Measurements from ENCODE around the gene SKP1.

The SKP1 gene

GRCh38 chr5:134130239-134130945 lies 46.4 kb downstream of the SKP1 start:
- DNase-seq (ENCODE audit: low read depth, low spot score): no peak

GRCh38 chr5:134129411-134130238 lies 47.1 kb downstream of the SKP1 start:
- DNase-seq (ENCODE audit: low read depth, low spot score): no peak

DNA sequence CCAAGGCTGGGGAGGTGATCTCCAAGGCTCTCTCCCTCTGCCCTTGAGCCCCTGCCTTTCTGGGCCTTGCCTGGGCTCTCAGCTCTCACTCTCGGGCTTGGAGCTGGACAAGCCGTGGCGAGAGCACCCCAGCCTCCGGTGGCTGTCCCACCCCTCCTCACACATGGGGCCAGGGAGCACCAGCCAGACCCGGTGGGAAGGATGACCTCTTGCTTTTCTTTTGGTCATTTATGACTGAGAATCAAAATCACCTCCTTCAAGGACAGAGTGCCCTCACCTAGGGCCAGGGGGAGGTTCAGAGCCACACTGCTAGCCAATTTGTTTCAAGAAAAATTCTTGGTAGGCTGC lies 48.1 kb downstream of the SKP1 start:
- no peak for DNase-seq (ENCODE audit: low read depth, low spot score)

- DNase-seq (ENCODE audit: low read depth, low spot score): no peak
Observed at GRCh38 chr5:134127988-134128647, 48.6 kb downstream of the SKP1 start.

DNA sequence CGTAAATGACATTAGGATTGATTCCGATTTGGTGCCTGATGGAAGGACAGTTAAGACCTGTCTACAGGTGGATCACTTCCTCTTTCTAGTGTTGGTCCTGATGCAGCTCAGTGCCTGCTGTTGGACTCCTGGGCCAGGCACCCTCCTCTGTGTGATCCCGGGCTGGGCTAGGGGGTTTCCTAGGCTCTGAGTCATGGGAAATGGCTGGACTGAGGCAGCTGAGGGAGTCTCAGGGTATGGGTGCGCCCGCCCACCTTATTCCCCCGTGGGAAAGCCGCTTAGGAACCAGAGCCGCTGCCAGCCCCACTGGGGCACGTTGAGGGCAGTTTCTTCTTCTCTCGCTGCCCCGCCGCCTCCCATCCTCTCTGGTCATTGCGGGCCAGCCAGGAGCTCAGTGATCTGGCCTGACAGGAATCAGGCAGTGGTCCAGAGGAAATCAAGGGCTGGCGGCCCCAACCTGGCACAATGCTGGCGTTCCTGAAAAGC lies 49.3 kb downstream of the SKP1 start:
- no peak for DNase-seq (ENCODE audit: low read depth, low spot score)

GRCh38 chr5:134125039-134126015 lies 51.4 kb downstream of the SKP1 start:
- no peak for DNase-seq (ENCODE audit: low read depth, low spot score)

DNA sequence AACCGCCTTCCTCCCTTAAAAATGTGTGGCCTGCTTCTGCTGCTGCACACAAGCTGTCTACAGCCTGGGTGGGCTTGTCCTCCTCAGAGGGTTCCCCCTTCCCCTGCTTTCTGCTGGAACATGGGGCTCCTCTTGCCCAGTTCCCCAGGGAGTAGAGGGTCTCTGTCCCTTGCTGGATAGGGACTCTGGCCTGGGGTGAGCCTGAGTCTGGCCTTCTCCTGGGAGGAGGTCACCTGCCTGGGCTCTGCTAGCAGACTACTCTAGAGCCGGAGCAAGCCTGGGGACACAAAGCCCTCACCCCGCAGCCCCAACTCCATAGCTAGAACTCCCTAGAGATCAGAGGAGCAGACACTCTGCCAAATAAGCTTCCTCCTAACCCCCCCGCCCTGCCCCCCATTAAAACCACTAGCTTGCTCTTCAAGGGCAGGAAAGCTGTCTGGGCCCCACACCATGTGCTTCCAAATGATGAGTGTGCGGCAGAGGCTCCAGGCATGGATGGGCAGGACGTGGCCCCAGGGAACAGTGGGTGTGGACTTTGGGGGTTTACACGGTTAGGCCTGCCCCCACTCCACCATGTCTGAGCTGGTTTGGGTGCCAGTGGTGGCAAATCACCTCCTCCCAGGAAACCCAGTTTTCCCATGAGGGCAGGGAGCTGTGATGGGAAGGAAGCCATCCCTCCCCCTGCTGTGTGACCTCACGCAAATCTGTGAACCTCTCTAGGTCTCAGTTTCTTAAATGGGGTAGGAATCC lies 52.3 kb downstream of the SKP1 start:
- DNase-seq (ENCODE audit: low read depth, low spot score): no peak

DNA sequence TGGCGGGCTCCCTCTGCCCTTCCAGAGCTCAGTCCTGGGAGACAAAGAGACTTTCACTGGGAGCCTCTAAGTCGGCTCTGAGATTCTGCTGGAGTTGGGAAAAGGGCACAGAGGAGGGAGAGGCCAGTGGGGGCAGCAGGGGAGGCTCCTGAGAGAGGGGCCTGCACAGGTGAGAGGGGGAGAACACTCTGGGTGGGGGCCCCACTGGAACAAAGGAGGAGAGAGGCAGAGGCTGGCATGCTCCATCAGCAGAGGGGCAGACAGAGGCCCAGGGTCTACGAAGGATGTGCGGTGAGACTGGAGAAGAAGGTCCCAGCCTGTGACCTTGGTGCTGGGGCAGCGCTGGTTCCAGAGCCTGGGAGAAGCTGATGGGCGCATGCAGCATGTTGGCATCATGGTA lies 53.4 kb downstream of the SKP1 start:
- no peak for DNase-seq (ENCODE audit: low read depth, low spot score)

GRCh38 chr5:134122530-134122929 lies 54.2 kb downstream of the SKP1 start:
- DNase-seq (ENCODE audit: low read depth, low spot score): no peak

GRCh38 chr5:134120386-134121138 lies 56.2 kb downstream of the SKP1 start:
- no peak for DNase-seq (ENCODE audit: low read depth, low spot score)

DNA sequence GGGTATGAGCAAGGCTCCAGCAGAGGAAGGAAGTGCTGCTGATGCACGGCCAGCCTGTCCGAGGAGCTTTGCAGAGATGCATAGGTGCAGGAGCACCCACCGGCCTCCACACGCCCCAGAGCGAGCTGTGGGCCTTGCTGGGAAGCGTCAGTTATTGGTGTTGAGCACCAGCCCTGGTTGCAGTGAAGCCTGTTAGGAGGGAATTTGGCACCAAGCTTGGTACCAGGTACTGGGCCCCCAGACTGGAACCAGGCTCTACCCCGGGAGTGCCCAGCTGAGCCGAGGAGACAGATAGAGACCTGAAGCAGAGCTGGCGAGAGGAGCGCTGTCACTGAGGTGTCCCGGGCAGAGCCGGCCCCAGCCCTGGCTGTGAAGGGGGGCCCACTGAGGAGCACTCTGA lies 57.0 kb downstream of the SKP1 start:
- no peak for DNase-seq (ENCODE audit: low read depth, low spot score)

GRCh38 chr5:134118212-134118835 lies 58.4 kb downstream of the SKP1 start:
- DNase-seq (ENCODE audit: low read depth, low spot score): no peak

DNA sequence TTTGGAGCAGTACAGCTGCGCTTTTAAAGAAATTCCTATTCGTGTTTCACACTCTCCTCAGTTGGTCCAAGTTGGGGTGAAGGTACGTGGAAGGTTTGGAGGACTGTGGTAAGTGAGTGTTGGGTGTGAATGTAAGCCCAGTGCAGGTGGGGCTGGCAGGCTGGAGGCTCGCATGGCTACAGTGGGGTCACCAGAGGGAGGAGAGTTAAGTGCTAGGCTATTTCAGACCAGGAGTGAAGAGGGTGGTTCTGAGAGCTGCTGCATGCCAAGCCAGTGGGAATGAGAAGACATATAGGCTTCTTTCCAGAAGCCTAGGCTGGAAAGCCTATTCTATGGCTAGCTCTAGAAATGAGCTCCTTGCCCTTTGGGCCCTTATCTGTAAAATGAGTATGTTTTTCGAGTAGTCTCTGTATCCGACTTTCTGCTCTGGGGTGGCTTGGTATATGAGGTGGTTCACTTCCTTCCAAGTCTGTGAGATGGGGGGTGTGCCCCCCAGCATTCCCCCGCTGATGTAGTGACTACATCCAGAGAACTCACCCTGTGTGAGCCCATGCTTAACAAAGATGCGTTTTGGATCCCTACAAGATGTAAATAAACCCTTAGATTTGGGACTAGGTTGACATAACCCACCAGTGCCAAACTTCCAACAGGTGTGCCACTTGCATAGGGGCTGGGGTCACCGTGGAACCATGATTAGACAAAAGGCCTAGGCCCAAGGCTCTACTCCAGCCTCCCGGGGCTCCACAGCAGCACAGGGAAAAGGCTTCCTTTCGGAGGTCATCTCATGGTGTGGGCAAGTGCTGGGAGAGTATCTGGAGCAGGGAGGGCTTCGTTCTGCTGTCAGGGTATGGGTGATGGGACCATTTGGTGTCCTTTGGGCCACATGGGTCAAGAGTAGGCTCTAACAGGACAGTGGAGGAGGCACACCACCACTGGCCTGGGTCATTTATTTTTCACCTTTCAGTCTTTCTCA lies 59.7 kb downstream of the SKP1 start:
- no peak for DNase-seq (ENCODE audit: low read depth, low spot score)

DNA sequence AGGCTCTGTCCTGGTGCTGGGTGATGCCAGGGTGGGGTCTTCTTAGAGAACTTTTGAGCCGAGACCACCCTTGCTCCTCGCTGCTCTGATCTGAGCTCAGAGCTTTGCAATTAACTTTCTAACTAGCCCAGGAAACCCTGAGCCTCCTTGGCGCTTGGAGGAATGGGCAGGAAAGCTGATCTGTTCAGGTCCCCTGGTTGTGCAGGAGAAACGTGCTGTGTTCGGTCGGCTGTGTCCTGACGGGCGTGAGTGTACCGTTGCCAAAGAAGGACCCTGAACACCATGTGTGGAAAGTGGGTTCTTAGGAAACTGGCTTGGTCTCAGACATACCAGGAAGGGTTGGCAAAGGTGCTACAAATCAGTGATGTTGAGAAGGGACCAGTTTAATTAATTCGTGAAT lies 60.5 kb downstream of the SKP1 start:
- no peak for DNase-seq (ENCODE audit: low read depth, low spot score)

DNA sequence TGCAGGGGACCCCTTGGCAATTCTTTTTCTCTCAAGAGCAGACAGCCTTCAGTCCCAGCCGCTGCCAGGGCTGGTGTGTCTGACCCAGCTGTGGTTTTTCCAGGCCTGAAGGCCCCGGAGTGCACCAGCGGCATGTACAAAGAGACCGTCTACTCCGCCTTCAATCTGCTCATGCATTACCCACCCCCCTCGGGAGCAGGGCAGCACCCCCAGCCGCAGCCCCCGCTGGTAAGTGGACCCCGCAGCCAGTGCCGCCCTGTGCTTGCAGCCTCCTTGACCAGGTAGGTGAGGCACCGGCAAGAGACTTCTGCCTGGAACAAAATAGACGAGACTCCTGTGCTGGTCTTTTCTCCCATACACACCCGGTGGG lies 61.0 kb downstream of the SKP1 start:
- no peak for DNase-seq (ENCODE audit: low read depth, low spot score)

- no peak for DNase-seq (ENCODE audit: low read depth, low spot score)
Observed at GRCh38 chr5:134114886-134115805, 61.6 kb downstream of the SKP1 start.

All from iPS DF 19.7 (cell line).